ENCODE measurements around the gene NRP1.
"Not testable (repeated sequence)": the region's sequence is repeated elsewhere in the genome, so short reads cannot be mapped to it uniquely, and the experiment has no call there.

The NRP1 gene

GRCh38 chr10:33334153-33334804 lies at the start of gene NRP1:
TSS of gene NRP1 (minus strand) at chr10:33334667. CDS start at chr10:33334382, 285 bp downstream.
- no peak for DNase-seq

- DNase-seq, result not testable (repeated sequence)
Measured at GRCh38 chr10:33384201-33384600, 49.7 kb upstream of the NRP1 start.

- no peak for DNase-seq
Measured at GRCh38 chr10:33382921-33383713, 48.6 kb upstream of the NRP1 start.

GRCh38 chr10:33382216-33382600 lies 47.7 kb upstream of the NRP1 start:
- DNase-seq, result no peak

GRCh38 chr10:33381451-33382215 lies 47.2 kb upstream of the NRP1 start:
- no peak for DNase-seq

DNA sequence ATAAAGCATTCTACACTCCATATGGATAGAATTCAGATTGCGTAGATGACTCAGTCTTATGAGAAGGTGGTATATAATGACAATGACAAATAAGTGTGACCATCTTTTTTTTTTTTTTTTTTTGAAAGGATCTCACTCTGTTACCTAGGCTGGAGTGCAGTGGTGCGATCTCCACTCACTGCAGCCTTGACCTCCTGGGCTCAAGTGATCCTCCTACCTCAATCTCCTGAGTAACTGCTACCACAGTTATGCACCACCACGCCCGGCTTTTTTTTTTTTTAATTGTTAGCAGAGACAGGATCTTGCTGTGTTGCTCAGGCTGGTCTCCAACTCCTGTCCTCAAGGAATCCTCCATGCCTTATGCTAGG lies 43.2 kb upstream of the NRP1 start:
- no peak for DNase-seq

DNA sequence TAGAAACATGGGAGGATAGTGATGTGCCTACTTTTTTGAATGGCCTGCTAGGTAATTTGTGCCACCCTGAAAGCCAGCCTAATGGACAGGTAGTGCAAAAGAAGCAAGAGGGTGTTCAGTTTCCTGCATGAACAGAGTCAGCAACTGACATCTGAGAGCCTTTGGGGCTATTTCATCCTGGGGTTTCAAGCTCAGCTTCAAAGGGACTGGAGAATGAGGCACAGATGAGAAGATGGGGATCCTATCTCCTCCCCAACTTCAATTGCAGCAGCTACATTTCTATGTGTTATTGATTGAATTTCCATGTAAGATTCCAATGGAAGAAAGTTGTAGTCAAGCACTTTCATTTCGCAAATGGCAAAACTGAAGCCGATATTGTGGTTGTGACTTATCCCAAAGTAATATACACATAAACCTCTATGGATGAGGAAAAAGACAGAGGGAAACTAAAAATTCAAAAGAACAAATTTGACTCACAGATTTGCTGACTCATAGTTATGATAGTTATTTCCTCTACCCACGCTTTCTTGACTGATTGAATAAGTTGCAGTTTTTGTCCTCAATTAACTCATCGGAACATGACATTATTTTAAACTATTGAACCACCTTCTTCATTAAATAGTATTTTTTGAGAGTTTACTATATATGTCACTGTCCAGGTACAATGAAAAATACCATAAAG lies 42.6 kb upstream of the NRP1 start:
- DNase-seq, result no peak

GRCh38 chr10:33376476-33376875 lies 42.0 kb upstream of the NRP1 start:
- no peak for DNase-seq

DNA sequence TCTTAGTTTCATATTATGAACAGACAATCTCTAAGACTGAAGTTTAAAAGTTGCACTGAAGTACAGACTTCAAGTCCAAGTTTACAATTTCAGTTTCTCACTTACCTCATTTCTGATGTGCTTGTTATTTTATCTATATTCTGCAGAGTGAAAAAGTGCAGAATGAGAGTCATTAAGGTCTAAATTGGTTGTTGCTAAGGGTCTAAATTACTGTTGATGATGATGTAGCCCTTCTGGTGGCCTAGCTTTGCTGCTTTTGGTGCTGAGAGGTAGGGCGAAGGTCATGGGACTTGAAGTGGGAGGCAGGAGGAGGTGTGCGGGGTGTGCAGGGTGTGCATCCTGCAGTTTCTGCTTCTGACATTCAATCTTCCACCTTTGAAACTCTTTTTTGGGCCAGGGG lies 38.8 kb upstream of the NRP1 start:
- DNase-seq, result no peak

DNA sequence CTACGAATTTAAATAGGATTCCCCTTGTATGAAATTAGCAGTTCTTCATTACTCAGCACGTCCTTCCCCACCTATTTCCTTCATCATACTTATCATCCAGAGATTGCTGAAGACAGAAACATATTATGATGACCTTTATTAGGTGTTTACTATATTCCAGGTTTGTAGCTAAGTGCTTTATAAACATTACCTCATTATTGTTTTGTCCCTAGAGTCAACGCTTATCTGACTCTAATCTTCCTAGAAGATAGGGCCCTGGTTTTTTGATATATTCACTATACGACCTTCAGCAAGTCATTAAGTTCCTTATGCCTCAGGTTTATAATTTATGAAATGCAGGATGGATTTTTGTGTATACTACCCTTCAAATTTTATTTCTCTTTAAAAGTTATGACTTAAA lies 36.8 kb upstream of the NRP1 start:
- no peak for DNase-seq

GRCh38 chr10:33370434-33370930 lies 36.0 kb upstream of the NRP1 start:
- DNase-seq, result no peak

GRCh38 chr10:33368086-33368485 lies 33.6 kb upstream of the NRP1 start:
- DNase-seq, result no peak

DNA sequence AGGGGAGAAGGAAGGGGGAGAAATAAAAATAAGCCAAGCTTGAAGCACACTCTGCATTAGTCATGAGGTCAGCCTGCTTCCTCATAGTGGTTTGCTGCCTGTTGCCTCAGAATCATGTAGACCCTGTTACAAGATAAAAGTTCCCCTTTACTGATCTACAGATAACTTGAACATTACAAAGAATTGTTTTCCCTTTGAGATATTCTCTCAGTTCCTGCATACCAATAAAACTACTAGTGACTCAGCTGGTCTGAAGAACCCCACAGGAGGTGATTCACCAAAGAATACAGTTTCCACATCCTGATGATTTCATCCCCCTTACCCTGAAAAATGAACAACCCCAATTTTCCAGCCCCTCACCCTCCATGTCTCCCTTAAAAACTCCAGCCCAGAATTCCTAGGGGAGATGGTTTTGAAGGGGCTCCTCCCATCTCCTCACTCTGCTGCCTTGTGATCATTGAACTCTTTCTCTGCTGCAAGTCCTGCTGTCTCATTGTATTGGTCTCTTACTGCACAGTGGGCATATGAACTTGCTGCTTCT lies 31.5 kb upstream of the NRP1 start:
- DNase-seq, result no peak

DNA sequence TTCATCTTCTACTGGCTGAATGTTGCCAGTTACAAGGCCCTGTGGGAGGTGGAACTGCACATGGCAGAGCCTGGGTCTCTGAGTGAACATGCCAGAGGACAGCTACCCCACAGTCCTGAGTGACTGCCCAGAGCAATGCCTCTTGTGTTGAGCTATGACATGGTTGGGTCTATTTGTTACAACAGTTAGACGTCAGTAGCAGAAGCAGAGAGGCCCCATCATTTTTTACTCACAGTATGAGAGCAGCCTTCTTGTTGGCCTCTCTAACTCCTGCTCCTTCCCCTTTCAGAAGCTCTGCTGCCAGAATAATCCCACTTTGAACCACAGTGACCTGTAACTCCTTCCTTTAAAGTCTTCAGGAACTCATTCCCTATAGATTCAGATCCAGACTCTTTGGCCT lies 30.8 kb upstream of the NRP1 start:
- no peak for DNase-seq

DNA sequence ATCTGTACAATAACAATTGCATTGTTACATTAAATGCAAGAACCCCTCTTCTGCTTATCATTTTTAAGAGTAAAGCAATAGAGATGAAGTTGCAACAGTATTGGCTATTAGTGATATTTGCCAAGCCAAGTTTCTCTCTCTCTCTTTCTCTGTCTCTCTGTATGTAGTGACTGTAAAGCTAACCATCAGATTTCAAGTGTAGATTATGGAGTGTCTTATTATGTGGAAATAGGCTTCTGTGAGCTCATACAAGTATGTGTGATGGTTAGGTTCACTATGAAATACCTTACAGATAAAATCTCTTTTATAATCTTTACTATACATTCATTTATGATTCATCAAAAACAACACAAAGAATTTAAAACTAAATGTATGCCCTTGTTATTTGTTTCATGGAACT lies 28.6 kb upstream of the NRP1 start:
- no peak for DNase-seq

- DNase-seq, result no peak
Measured at GRCh38 chr10:33358016-33358415, 23.5 kb upstream of the NRP1 start.

- no peak for DNase-seq
Measured at GRCh38 chr10:33355274-33355673, 20.8 kb upstream of the NRP1 start.

DNA sequence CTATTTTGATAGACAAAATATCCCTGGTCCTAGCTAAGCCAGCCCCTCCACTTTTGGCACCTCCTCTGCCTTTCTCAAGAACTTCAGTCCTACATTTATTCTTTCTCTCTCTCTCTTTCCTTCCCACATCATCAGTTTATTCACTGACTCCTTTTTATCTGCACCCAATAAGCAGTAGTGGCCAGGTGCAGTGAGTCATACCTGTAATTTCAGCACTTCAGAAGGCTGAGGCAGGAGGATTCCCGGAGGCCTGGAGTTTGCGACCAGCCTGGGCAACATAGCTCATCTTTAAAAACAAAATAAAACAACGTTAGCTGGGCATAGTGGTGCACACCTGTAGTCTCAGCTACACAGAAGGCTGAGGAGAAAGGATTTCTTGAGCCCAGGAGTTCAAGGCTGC lies 19.4 kb upstream of the NRP1 start:
- no peak for DNase-seq

- DNase-seq, result no peak
Measured at GRCh38 chr10:33353334-33353733, 18.9 kb upstream of the NRP1 start.

GRCh38 chr10:33352615-33353014 lies 18.1 kb upstream of the NRP1 start:
- DNase-seq, result no peak

- no peak for DNase-seq
Measured at GRCh38 chr10:33352175-33352574, 17.7 kb upstream of the NRP1 start.

DNA sequence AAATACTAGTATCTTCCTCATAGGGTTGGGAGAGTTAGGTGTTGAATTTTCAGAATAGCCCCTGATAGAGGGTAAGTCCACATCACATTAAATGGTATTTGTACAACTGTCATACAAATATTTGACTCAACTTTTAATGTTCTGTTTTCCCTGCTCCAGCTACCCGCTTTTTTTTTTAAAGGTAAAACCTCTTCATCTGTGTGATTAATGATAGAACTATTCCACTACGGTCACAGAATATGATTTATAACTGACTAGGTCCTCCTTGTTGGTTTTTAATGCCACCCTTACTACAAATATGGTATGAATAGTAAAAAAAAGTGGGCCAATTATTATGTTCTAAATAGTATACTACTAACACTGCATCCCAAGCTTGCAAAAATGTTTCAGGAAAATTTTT lies 15.6 kb upstream of the NRP1 start:
- DNase-seq, result no peak

DNA sequence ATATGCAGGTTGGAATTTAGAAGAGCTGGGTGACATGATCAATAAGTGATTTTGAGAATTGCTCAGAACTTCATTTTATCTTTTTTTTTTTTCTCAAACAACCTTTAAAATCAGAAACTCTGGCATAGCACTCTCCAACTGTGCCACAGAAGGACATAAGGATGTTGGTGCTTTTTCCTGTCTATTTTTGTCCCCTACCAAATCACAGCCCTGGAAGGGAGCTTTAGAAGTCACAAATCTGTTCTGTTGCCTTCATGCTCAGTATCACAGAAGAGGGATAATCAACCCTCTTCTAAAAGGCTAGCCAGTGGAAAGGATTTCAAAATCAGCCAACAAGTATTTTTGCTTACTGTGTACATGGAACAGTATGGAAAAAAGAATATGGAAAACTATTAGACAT lies 14.8 kb upstream of the NRP1 start:
- no peak for DNase-seq

Measured in cerebellar nuclear complex (tissue), 1 donor.